C4-2B (cell line): ENCODE data around the gene PRX.

Experiments
- H3K27ac ChIP-seq: fragments of 450-650 bp; 2 replicates; pipeline ENCODE4 v1.5.1; 2017
- ZFX ChIP-seq: fragments of 450-650 bp; IDR thresholded peaks from 2 replicates; pipeline ENCODE4 v1.6.1; 2017
- TF ChIP-seq, protein P1 (sequence below): fragments of 450-650 bp; conservative IDR thresholded peaks from 2 replicates; pipeline ENCODE4 v1.5.1; 2017; ENCODE audit warnings: mild to moderate bottlenecking

PRX gene

GRCh38 chr19:40380199-40381037, 32.8 kb downstream of the PRX start:
- no peak overlapping the region for H3K27ac ChIP-seq
- no peak for TF ChIP-seq ZFX
- TF ChIP-seq, protein P1, sequence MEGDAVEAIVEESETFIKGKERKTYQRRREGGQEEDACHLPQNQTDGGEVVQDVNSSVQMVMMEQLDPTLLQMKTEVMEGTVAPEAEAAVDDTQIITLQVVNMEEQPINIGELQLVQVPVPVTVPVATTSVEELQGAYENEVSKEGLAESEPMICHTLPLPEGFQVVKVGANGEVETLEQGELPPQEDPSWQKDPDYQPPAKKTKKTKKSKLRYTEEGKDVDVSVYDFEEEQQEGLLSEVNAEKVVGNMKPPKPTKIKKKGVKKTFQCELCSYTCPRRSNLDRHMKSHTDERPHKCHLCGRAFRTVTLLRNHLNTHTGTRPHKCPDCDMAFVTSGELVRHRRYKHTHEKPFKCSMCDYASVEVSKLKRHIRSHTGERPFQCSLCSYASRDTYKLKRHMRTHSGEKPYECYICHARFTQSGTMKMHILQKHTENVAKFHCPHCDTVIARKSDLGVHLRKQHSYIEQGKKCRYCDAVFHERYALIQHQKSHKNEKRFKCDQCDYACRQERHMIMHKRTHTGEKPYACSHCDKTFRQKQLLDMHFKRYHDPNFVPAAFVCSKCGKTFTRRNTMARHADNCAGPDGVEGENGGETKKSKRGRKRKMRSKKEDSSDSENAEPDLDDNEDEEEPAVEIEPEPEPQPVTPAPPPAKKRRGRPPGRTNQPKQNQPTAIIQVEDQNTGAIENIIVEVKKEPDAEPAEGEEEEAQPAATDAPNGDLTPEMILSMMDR = no peak

DNA sequence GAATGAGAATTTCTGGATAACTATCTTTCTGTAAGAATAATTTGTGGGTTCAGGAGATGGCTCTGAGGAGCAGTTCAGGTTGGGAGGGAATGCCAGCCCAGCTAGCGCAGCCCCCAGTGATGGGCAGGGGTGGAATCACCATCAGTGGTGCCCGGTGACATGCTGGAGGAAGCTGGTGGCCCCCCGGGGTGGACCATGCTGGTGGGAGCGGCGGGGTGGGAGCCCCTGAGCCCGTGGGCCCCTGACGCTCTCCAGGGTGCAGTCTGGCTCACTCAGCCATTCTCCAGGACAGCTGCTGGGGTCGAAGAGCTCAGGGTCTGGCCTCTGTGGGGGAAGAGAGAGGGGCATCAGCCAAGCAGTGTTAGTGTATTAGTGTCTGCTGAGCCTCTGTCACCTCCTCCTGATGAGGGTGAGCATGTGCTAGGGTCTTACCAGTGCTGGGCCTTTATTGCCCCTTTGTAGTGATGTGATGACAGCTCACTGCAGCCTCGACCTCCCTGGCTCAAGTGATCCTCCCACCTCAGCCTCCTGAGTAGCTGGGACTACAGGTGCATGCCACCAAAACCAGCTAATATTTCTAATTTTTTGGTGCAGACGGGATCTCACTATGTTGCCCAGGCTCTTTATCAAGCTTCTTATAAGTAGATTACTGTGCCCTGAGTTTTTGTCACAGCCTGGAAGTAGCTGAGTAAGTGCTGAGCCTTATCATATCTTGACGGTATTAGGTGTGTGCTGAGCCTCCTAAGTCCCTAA, 33.6 kb downstream of the PRX start:
- no peak overlapping the region for H3K27ac ChIP-seq
- TF ChIP-seq, protein P1 = no peak
- no peak for TF ChIP-seq ZFX

GRCh38 chr19:40378509-40378908, 34.7 kb downstream of the PRX start:
- no peak for TF ChIP-seq ZFX
- TF ChIP-seq, protein P1 = no peak
- H3K27ac ChIP-seq = no peak overlapping the region

DNA sequence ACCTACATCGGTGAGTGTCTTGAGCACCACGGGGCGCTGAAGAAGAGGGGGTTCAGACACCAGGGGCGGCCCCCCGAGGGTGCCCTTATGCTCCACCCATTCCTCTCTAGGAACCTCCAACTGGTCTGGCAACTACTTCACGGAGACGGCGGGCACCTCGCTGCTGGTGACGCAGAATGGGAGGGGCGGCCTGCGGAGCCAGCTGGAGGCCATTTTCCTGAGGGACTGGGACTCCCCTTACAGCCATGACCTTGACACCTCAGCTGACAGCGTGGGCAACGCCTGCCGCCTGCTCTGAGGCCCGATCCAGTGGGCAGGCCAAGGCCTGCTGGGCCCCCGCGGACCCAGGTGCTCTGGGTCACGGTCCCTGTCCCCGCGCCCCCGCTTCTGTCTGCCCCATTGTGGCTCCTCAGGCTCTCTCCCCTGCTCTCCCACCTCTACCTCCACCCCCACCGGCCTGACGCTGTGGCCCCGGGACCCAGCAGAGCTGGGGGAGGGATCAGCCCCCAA, 35.2 kb downstream of the PRX start:
- no peak overlapping the region for H3K27ac ChIP-seq
- TF ChIP-seq, protein P1 = no peak
- TF ChIP-seq ZFX = no peak

DNA sequence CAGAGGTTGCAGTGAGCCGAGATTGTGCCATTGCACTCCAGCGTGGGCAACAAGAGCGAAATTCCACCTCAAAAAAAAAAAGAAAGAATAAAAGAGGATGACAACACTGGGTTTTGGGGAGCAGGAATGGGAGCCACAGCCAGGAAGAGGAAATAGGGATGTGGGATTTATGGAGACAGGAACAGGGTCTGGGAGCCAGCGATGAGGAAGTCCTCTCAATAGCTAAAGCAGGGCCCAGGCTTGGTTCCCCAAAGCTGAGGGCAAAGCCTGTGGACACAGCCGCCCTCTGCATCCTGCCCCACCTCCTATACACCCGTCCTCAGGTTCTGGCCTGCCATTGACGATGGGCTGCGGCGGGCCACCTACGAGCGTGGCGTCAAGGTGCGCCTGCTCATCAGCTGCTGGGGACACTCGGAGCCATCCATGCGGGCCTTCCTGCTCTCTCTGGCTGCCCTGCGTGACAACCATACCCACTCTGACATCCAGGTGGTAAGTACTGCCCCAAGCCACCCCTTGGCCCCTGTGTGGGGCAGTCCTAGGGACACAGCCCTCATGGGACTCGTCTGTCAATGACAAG, 36.8 kb downstream of the PRX start:
- no peak for TF ChIP-seq ZFX
- TF ChIP-seq, protein P1 = no peak

GRCh38 chr19:40374084-40374483, 39.1 kb downstream of the PRX start:
- H3K27ac ChIP-seq = no peak overlapping the region
- TF ChIP-seq, protein P1 = no peak
- TF ChIP-seq ZFX = no peak

More for the DNA sequence above, 36.8 kb downstream of the PRX start:
- H3K27ac ChIP-seq = no peak overlapping the region

DNA sequence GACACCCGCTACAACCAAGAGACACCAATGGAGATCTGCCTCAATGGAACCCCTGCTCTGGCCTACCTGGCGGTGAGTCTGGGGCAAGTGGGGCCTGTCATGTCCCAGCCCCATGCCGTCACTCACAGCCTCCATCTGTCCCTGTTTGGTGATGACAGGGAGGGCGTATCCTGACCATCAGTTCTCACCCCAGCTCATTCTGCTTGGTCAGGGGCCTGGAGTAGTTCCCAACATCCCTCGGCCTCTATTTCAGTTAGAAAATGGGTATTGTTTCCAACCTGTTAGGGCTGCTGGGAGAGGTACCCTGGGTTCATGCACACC, 41.4 kb downstream of the PRX start:
- no peak overlapping the region for H3K27ac ChIP-seq
- no peak for TF ChIP-seq ZFX
- TF ChIP-seq, protein P1 = no peak
